Natural killer cell treated with Interleukin-12 subunit alpha and Interleukin-12 subunit beta and Interleukin-15 and Interleukin-18, amount 100 ng/mL, for 72 hours (primary cell): ENCODE data around the gene RPL10A. TPM values are rescaled to one million over a fixed set of nuclear protein-coding genes. Genes with fewer than 3 reads are reported as not detected.
A peak's percentile ranks its signal among the peaks of the same experiment; 100 is the strongest.

Experiments used
- ATAC-seq, 2 donors: fragments of 150-1000 bp; cut with Tn5 transposase in 1 of 2; sonication (Bioruptor Pico), chemical (Tn5 transposase) in 1 of 2; 2 replicates each; pipeline ENCODE4 v1.10.0; 2021
- DNase-seq: peaks from one replicate; pipeline ENCODE4 v3.0.0; 2022; ENCODE audit warnings: low spot score
- H3K27ac Mint-ChIP-seq, 2 donors: 1 replicate in 1 of 2; 2 replicates in 1 of 2; pipeline ENCODE4 v1.8.0; 2022; ENCODE audit warnings: mixed read lengths in 2 of 2, mild to moderate bottlenecking in 1 of 2, moderate library complexity in 1 of 2
- H3K27me3 Mint-ChIP-seq, 2 donors: 1 replicate in 1 of 2; 2 replicates in 1 of 2; pipeline ENCODE4 v1.8.0; 2022; ENCODE audit warnings: mixed read lengths in 2 of 2
- H3K36me3 Mint-ChIP-seq: one replicate; pipeline ENCODE4 v1.8.0; 2022; ENCODE audit warnings: mixed read lengths
- H3K4me1 Mint-ChIP-seq, 2 donors: 1 replicate in 1 of 2; 2 replicates in 1 of 2; pipeline ENCODE4 v1.8.0; 2022; ENCODE audit warnings: low read depth in 2 of 2, mixed read lengths in 2 of 2, mild to moderate bottlenecking in 1 of 2
- H3K4me3 Mint-ChIP-seq: one replicate; pipeline ENCODE4 v1.8.0; 2022; ENCODE audit warnings: mixed read lengths
- H3K9me3 Mint-ChIP-seq: 2 replicates; pipeline ENCODE4 v1.8.0; 2022; ENCODE audit warnings: mixed read lengths
- total RNA-seq, 2 donors: library from RNA; stranded (reverse); gene quantifications; one replicate each; pipeline ENCODE4 v1.2.3, GENCODE V29; 2022

The RPL10A gene
- total RNA-seq, 2 donors from 2014 or later: 874 to 1,110 TPM

- no peak for DNase-seq
- H3K9me3 Mint-ChIP-seq: no peaks in the 10 kb centered on the region
- H3K36me3 Mint-ChIP-seq: peaks cover 5% of the 10 kb centered on the region
- H3K4me3 Mint-ChIP-seq: peak overlapping the region; percentile 88
- H3K27me3 Mint-ChIP-seq: no peaks in the 10 kb centered on the region
- H3K27ac Mint-ChIP-seq: no peak overlapping the region
- ATAC-seq: no peak
- H3K4me1 Mint-ChIP-seq: peaks cover 12 to 30% of the 10 kb centered on the region in 2 donors
Measured at GRCh38 chr6:35454391-35455110, 13.7 kb upstream of the RPL10A start.

GRCh38 chr6:35457907-35458306, 10.3 kb upstream of the RPL10A start:
- no peak overlapping the region for H3K27ac Mint-ChIP-seq
- no peak overlapping the region for H3K4me3 Mint-ChIP-seq
- ATAC-seq: no peak
- no peaks in the 10 kb centered on the region for H3K27me3 Mint-ChIP-seq
- H3K36me3 Mint-ChIP-seq: peaks cover 5% of the 10 kb centered on the region
- H3K9me3 Mint-ChIP-seq: no peaks in the 10 kb centered on the region
- DNase-seq: no peak
- peaks cover 3 to 20% of the 10 kb centered on the region in 2 donors for H3K4me1 Mint-ChIP-seq

- Mint-ChIP-seq H3K4me1 (no peaks in the 10 kb centered on the region), H3K9me3 (no peaks in the 10 kb centered on the region), H3K4me3 (no peak overlapping the region), H3K36me3 (peaks cover 5% of the 10 kb centered on the region), H3K27me3 (no peaks in the 10 kb centered on the region), H3K27ac (no peak overlapping the region)
- no peak for ATAC-seq
- no peak for DNase-seq
Measured at GRCh38 chr6:35461270-35461669, 6.9 kb upstream of the RPL10A start.

- Mint-ChIP-seq H3K27ac (no peak overlapping the region), H3K4me3 (no peak overlapping the region), H3K27me3 (no peaks in the 10 kb centered on the region), H3K4me1 (peaks cover 8 to 9% of the 10 kb centered on the region in 2 donors), H3K36me3 (peaks cover 5% of the 10 kb centered on the region), H3K9me3 (no peaks in the 10 kb centered on the region)
- no peak for DNase-seq
- ATAC-seq: no peak
Measured at GRCh38 chr6:35463292-35463691, 4.9 kb upstream of the RPL10A start.

- no peaks in the 10 kb centered on the region for H3K9me3 Mint-ChIP-seq
- no peak overlapping the region for H3K4me3 Mint-ChIP-seq
- no peak overlapping the region for H3K27ac Mint-ChIP-seq
- peaks cover 16% of the 10 kb centered on the region for H3K36me3 Mint-ChIP-seq
- ATAC-seq (no peak), DNase-seq (no peak)
- H3K27me3 Mint-ChIP-seq: no peaks in the 10 kb centered on the region
- H3K4me1 Mint-ChIP-seq: peaks cover 22 to 24% of the 10 kb centered on the region in 2 donors
Measured at GRCh38 chr6:35465646-35466045, 2.6 kb upstream of the RPL10A start.

GRCh38 chr6:35468980-35469750, 964 bp downstream of the RPL10A start:
- Mint-ChIP-seq H3K9me3 (no peaks in the 10 kb centered on the region), H3K27me3 (no peaks in the 10 kb centered on the region), H3K27ac (peak overlapping the region; percentile 91 to 95), H3K4me1 (peaks cover 25 to 32% of the 10 kb centered on the region in 2 donors), H3K4me3 (peak overlapping the region; percentile 96), H3K36me3 (peaks cover 25% of the 10 kb centered on the region)
- DNase-seq (no peak), ATAC-seq (peak in 1 of 2 donors; percentile 1)

GRCh38 chr6:35469751-35470662, 1.8 kb downstream of the RPL10A start:
- peak overlapping the region; percentile 91 to 95 for H3K27ac Mint-ChIP-seq
- ATAC-seq (no peak), DNase-seq (no peak)
- peak overlapping the region; percentile 96 for H3K4me3 Mint-ChIP-seq
- no peaks in the 10 kb centered on the region for H3K9me3 Mint-ChIP-seq
- no peaks in the 10 kb centered on the region for H3K27me3 Mint-ChIP-seq
- H3K36me3 Mint-ChIP-seq: peaks cover 25% of the 10 kb centered on the region
- H3K4me1 Mint-ChIP-seq: peaks cover 25 to 32% of the 10 kb centered on the region in 2 donors

- peak overlapping the region; percentile 96 for H3K4me3 Mint-ChIP-seq
- no peaks in the 10 kb centered on the region for H3K9me3 Mint-ChIP-seq
- H3K27me3 Mint-ChIP-seq: no peaks in the 10 kb centered on the region
- peak overlapping the region; percentile 91 to 95 for H3K27ac Mint-ChIP-seq
- DNase-seq (no peak), ATAC-seq (no peak)
- H3K4me1 Mint-ChIP-seq: peaks cover 25 to 32% of the 10 kb centered on the region in 2 donors
- H3K36me3 Mint-ChIP-seq: peaks cover 25% of the 10 kb centered on the region
Measured at GRCh38 chr6:35470663-35471120, 2.5 kb downstream of the RPL10A start.

GRCh38 chr6:35471836-35472345, 3.7 kb downstream of the RPL10A start:
- Mint-ChIP-seq H3K4me3 (peak overlapping the region; percentile 45), H3K36me3 (peaks cover 25% of the 10 kb centered on the region), H3K27ac (no peak overlapping the region), H3K27me3 (no peaks in the 10 kb centered on the region), H3K9me3 (no peaks in the 10 kb centered on the region), H3K4me1 (peaks cover 25 to 32% of the 10 kb centered on the region in 2 donors)
- ATAC-seq (no peak), DNase-seq (no peak)

GRCh38 chr6:35473075-35473849, 5.1 kb downstream of the RPL10A start:
- H3K36me3 Mint-ChIP-seq: peaks cover 25% of the 10 kb centered on the region
- ATAC-seq (no peak), DNase-seq (no peak)
- no peak overlapping the region for H3K27ac Mint-ChIP-seq
- H3K4me1 Mint-ChIP-seq: peaks cover 17 to 23% of the 10 kb centered on the region in 2 donors
- H3K4me3 Mint-ChIP-seq: no peak overlapping the region
- H3K9me3 Mint-ChIP-seq: no peaks in the 10 kb centered on the region
- H3K27me3 Mint-ChIP-seq: no peaks in the 10 kb centered on the region

GRCh38 chr6:35473850-35474130, 5.6 kb downstream of the RPL10A start:
- Mint-ChIP-seq H3K4me3 (no peak overlapping the region), H3K36me3 (peaks cover 25% of the 10 kb centered on the region), H3K9me3 (no peaks in the 10 kb centered on the region), H3K27me3 (no peaks in the 10 kb centered on the region), H3K4me1 (peaks cover 17 to 23% of the 10 kb centered on the region in 2 donors), H3K27ac (no peak overlapping the region)
- ATAC-seq (no peak), DNase-seq (no peak)

- no peaks in the 10 kb centered on the region for H3K27me3 Mint-ChIP-seq
- no peak for DNase-seq
- H3K27ac Mint-ChIP-seq: peak overlapping the region in 1 of 2 donors; percentile 28
- peaks cover 22% of the 10 kb centered on the region for H3K36me3 Mint-ChIP-seq
- no peaks in the 10 kb centered on the region for H3K9me3 Mint-ChIP-seq
- ATAC-seq: peak; percentile 29 to 31
- no peak overlapping the region for H3K4me3 Mint-ChIP-seq
- peaks cover 16 to 20% of the 10 kb centered on the region in 2 donors for H3K4me1 Mint-ChIP-seq
Measured at GRCh38 chr6:35474131-35474941, 6.1 kb downstream of the RPL10A start.
